ENCODE measurements around the gene CCNI2. TPM values are rescaled to one million over a fixed set of nuclear protein-coding genes. Genes with fewer than 3 reads are reported as not detected.

The CCNI2 gene
- total and polyA plus RNA-seq, 9 of the 15 experiments (the other 6 are each of a cell fraction or from before 2014, with no cell fraction given), result 0.05 to 1.7 (median 0.81) TPM; not detected in 5

DNA sequence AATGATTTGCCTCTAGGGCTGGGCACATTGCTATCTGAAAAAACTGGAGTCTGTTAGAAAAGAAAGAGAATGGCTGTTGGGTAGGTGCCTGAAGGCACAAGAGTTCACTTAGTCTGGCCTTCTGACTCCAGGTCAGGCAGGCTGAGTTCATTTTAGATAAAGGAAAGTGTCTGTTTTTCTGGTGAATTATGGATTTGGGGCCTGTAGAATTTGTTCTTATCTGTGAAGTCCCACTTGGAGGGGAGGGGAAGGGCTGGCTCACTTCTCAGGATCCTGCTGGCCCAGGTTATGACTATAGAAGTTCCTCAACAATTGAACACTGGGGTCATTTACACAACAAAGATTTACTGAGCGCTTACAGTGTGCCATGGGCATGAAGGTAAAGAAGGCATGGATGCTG is 41.3 kb downstream of the CCNI2 start (continued):
- TF ChIP-seq, protein P1, sequence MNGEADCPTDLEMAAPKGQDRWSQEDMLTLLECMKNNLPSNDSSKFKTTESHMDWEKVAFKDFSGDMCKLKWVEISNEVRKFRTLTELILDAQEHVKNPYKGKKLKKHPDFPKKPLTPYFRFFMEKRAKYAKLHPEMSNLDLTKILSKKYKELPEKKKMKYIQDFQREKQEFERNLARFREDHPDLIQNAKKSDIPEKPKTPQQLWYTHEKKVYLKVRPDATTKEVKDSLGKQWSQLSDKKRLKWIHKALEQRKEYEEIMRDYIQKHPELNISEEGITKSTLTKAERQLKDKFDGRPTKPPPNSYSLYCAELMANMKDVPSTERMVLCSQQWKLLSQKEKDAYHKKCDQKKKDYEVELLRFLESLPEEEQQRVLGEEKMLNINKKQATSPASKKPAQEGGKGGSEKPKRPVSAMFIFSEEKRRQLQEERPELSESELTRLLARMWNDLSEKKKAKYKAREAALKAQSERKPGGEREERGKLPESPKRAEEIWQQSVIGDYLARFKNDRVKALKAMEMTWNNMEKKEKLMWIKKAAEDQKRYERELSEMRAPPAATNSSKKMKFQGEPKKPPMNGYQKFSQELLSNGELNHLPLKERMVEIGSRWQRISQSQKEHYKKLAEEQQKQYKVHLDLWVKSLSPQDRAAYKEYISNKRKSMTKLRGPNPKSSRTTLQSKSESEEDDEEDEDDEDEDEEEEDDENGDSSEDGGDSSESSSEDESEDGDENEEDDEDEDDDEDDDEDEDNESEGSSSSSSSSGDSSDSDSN (IDR thresholded peaks at IDR 0.05; ENCODE audit: borderline replicate concordance in 1 of 2, low read depth in 2 of 2, low read length in 2 of 2), result peak; percentile 34 to 50; a peak in 1 of 4 replicates
- TF ChIP-seq, protein P2, sequence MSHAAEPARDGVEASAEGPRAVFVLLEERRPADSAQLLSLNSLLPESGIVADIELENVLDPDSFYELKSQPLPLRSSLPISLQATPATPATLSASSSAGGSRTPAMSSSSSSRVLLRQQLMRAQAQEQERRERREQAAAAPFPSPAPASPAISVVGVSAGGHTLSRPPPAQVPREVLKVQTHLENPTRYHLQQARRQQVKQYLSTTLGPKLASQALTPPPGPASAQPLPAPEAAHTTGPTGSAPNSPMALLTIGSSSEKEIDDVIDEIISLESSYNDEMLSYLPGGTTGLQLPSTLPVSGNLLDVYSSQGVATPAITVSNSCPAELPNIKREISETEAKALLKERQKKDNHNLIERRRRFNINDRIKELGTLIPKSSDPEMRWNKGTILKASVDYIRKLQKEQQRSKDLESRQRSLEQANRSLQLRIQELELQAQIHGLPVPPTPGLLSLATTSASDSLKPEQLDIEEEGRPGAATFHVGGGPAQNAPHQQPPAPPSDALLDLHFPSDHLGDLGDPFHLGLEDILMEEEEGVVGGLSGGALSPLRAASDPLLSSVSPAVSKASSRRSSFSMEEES (CRISPR knock-in tag; IDR thresholded peaks at IDR 0.05), result no peak
- TF ChIP-seq MTF1 (CRISPR knock-in tag; IDR thresholded peaks at IDR 0.05; ENCODE audit: borderline replicate concordance) (no peak), ASH1L (IDR thresholded peaks at IDR 0.05; ENCODE audit: borderline replicate concordance, low read depth, partially characterized antibody) (no peak), GTF2A2 (tag; IDR thresholded peaks at IDR 0.05) (no peak), CCNT2 (IDR thresholded peaks at IDR 0.05; ENCODE audit: borderline replicate concordance, extremely low read depth, insufficient read length, low read depth, low read length) (no peak), HNRNPUL1 (IDR thresholded peaks at IDR 0.05; ENCODE audit: low read length) (no peak), POLR2AphosphoS2 (IDR thresholded peaks at IDR 0.05; ENCODE audit: low read length) (no peak), TRIM28 (IDR thresholded peaks at IDR 0.05) (no peak), FOXK1 (CRISPR knock-in tag; IDR thresholded peaks at IDR 0.05; ENCODE audit: borderline replicate concordance) (no peak), U2AF1 (optimal IDR thresholded peaks at IDR 0.05; ENCODE audit: low read depth, low read length) (no peak)
- TF ChIP-seq, protein P3, sequence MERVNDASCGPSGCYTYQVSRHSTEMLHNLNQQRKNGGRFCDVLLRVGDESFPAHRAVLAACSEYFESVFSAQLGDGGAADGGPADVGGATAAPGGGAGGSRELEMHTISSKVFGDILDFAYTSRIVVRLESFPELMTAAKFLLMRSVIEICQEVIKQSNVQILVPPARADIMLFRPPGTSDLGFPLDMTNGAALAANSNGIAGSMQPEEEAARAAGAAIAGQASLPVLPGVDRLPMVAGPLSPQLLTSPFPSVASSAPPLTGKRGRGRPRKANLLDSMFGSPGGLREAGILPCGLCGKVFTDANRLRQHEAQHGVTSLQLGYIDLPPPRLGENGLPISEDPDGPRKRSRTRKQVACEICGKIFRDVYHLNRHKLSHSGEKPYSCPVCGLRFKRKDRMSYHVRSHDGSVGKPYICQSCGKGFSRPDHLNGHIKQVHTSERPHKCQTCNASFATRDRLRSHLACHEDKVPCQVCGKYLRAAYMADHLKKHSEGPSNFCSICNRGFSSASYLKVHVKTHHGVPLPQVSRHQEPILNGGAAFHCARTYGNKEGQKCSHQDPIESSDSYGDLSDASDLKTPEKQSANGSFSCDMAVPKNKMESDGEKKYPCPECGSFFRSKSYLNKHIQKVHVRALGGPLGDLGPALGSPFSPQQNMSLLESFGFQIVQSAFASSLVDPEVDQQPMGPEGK (CRISPR knock-in tag; IDR thresholded peaks at IDR 0.05; ENCODE audit: borderline replicate concordance), result no peak
- TF ChIP-seq, protein P4, sequence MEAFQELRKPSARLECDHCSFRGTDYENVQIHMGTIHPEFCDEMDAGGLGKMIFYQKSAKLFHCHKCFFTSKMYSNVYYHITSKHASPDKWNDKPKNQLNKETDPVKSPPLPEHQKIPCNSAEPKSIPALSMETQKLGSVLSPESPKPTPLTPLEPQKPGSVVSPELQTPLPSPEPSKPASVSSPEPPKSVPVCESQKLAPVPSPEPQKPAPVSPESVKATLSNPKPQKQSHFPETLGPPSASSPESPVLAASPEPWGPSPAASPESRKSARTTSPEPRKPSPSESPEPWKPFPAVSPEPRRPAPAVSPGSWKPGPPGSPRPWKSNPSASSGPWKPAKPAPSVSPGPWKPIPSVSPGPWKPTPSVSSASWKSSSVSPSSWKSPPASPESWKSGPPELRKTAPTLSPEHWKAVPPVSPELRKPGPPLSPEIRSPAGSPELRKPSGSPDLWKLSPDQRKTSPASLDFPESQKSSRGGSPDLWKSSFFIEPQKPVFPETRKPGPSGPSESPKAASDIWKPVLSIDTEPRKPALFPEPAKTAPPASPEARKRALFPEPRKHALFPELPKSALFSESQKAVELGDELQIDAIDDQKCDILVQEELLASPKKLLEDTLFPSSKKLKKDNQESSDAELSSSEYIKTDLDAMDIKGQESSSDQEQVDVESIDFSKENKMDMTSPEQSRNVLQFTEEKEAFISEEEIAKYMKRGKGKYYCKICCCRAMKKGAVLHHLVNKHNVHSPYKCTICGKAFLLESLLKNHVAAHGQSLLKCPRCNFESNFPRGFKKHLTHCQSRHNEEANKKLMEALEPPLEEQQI (IDR thresholded peaks at IDR 0.05), result no peak
- TF ChIP-seq, protein P5, sequence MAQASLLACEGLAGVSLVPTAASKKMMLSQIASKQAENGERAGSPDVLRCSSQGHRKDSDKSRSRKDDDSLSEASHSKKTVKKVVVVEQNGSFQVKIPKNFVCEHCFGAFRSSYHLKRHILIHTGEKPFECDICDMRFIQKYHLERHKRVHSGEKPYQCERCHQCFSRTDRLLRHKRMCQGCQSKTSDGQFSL (CRISPR knock-in tag; IDR thresholded peaks at IDR 0.05), result no peak
- TF ChIP-seq, protein P5 (tag; IDR thresholded peaks at IDR 0.05), result peak in 1 of 2 experiments; percentile 44; a peak in 1 of 4 replicates
- TF ChIP-seq, protein P6, sequence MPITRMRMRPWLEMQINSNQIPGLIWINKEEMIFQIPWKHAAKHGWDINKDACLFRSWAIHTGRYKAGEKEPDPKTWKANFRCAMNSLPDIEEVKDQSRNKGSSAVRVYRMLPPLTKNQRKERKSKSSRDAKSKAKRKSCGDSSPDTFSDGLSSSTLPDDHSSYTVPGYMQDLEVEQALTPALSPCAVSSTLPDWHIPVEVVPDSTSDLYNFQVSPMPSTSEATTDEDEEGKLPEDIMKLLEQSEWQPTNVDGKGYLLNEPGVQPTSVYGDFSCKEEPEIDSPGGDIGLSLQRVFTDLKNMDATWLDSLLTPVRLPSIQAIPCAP (CRISPR knock-in tag; IDR thresholded peaks at IDR 0.05; ENCODE audit: borderline replicate concordance), result no peak

Data from K562 (cell line).